RPMI8226 (cell line): ENCODE data around the gene OR6K3.
"Not testable (repeated sequence)": the region's sequence is repeated elsewhere in the genome, so short reads cannot be mapped to it uniquely, and the experiment has no call there.

ENCODE experiments used
- DNase-seq: peaks from one replicate; pipeline ENCODE4 v3.0.0-alpha.2; 2015

The OR6K3 gene, protein sequence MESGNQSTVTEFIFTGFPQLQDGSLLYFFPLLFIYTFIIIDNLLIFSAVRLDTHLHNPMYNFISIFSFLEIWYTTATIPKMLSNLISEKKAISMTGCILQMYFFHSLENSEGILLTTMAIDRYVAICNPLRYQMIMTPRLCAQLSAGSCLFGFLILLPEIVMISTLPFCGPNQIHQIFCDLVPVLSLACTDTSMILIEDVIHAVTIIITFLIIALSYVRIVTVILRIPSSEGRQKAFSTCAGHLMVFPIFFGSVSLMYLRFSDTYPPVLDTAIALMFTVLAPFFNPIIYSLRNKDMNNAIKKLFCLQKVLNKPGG

DNA sequence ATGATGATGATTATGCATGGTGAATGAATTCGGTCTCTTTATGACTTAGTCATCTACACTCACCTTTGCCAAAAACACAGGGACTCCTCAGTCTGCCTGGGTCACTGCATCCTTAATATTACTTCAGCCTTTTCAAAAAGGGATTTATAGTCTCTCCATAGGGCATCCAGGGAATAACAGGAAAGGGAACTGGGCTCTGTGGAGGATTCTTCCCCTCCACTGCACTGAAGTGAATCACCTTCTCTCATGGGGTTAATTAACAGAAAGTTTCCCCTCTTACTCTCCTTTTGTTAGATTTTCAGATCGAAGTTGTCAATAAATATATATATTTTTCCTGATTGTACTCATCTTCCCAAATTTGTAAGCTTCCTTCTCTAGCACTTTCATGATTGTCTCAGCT is at the start of gene OR6K3:
Gene OR6K3, minus strand, starts transcription at position 101 of the 400 bp plus-strand sequence. CDS start 2,605 bp downstream, outside the sequence.
- DNase-seq: no peak

DNA sequence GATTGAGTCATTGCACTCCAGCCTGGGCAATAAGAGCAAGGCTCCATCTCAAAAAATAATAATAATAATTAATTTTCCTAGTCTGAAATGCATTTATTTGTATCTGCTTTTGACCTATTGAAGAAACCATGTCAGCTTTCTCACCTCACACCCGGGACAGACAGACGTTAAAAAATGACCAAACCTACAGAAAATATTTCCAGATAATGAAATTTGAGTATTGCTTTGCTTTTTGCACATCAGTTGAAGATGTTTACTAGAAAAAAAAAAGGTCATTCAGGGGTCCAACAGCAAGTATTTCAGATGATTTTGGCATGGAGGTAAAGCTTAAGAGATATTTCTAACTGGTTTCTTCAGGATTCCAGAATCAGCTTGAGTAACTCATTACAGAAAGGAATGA is 33.9 kb upstream of the OR6K3 start, which contains the start of gene OR6K6:
Gene OR6K6, plus strand, starts transcription at position 301 of the 400 bp plus-strand sequence. CDS start 168 bp downstream, outside the sequence.
- DNase-seq: no peak

DNA sequence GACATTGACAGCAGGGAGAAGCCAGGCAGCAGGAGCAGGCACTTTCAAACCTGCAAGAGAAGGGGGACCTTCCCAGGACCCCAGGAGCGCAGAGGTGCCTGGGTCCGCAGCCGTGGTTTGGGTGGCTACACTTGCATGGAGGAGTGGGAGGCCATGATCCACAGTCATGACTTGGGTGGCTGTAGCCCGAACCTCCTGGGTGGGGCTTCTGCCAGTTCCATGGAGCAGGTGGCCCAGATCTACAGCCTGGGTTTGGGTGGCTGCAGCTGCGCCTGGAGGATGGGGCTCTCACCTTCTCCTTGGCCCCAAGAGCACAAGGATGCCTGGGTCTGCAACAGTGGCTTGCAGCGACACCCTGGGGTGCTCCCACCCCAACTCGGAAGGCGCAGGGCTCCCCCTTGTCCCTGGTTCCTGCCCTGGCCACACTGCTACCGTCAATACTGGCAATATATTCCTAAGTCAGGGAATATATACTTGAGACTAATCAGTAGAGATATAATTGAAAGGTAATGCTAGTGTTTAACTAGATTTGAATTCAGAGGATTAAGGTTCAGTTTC is 31.7 kb upstream of the OR6K3 start:
- DNase-seq: no peak

DNA sequence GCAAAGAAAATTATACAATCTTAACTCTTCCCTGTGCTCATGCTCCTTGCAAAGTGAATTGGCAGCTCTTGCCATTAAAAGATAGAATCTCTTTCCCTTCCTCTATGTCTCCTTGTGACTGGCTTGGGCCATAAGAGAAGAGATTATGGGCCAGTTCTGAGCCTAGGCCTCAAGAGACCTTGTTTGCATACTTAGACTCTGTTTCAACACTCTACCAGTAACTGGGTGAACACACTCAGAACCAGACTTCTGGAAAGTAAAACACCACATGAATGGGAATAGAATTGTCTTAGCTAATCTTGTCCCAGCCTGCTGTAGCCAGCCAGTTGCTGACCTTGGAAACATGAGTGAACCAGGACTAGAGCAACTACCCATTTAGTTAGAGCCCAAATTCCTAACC is 15.3 kb upstream of the OR6K3 start:
- no peak for DNase-seq

DNA sequence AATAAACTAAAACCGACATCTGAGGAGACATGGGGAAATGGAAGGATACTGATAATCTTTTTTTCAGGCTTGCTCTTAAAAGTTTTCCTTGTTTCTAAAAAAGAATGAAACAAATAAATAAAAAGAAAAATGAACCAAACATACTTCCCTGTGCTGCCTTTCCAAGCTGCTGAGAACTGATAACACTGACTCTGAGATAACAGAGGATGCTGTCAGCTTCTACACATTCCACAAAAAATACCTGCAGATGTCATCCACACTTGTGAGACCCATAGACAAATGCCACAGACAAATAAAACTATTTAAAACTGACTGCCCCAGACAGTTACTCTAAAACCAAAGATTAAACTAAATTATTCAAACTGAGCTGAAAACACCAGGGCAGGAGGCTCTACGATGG is 12.0 kb upstream of the OR6K3 start:
- no peak for DNase-seq

DNA sequence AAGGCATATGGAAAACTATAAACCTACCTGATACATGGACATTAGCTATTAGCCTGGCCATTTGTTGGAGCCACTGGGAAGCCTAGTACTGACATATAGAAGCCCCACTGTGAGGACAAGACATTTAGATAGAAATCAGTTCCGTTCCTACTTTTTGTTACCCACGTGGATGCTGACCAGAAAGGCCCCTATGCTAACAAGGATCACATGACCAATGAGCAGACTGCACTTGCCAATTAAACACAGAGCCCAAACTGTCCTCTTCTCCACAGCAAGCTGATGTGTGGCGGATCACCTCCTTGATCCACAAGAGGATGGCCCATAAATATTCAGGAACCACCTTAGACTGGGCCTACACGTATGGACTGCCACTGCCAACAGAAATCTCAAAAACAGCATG is 11.2 kb upstream of the OR6K3 start:
- no peak for DNase-seq

DNA sequence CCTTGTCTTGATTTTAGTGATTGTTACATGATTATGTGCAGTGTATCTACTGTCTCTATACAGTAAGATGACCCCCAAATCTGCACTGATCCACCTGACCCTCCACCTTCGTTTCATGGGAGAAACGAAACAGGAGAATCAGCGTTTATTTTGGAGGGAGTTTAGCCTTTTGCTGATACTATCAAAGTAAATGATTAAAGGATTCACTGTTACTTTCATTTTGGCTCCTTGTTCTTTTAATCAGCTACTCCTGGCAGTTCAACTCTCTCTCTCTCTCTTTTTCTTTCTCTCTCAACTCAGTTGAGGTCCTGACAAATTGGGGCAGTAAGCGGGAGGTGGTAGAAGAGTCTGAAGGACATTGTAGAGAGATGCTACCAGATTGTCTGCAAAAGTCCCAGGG is 9.9 kb upstream of the OR6K3 start:
- no peak for DNase-seq

DNA sequence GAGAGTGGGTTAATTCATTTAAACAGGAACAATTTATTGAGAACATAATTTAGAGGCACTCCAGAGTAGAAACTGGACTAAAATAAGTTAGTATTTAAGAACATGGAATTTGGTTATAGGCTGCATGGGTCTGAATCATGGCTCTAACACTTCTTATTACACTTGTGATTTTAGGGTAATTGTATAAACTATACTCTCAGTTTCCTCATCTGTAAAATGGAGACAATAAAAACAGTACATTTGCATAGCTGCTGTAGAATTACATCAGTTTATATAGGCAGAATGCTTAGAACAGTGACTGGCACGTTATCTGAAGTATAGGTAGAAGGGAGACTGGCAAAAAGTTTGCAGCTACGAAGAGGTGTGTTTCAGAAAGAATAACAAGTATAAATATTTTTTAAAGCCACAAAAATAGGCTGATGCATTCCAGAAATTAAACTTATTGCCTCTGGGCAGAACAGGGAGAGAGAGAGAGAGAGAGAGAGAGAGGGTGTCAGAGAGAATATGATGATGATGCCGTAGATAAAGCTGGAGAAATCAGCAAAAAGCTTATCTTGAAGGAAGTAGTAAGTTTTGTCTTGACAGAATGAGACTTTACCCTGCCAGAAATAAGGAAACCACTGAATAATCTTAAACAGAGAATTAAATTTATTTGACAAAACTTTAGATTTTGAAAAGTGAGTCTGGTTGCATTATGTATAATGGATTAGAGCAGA is 8.1 kb upstream of the OR6K3 start:
- DNase-seq: no peak

DNA sequence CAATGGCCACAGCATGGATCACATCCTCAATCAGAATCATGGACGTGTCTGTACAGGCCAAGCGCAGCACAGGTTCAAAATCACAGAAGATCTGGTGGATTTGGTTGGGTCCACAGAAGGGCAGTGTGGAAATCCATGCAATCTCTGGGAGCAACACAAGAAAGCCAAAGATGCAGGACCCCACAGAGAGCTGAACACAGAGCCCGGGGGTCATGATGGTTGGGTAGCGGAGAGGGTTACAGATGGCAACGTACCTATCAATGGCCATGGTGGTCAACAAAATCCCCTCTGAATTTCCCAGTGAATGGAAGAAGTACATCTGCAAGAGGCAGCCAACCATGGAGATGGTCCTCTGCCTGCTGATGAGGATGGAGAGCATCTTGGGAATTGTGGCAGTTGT is 3.9 kb upstream of the OR6K3 start:
- DNase-seq: no peak

DNA sequence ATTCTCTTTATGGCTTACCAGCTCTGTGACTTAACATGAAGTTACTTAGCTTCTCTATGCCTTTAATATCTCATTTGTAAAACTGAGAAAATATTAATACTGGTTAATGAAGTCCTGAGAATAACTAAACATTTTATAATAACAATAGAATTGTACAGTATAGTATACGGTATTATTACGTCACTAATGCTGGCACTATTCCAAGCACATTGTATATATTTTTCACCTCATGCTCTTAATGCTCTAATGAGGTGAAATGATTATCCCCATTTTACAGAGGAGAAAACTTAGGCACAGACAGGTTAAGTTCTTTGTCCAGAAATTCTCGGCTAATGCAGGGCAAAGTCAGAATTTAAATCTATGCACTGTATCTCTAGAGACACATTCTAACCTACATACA is 856 bp downstream of the OR6K3 start:
- no peak for DNase-seq

DNA sequence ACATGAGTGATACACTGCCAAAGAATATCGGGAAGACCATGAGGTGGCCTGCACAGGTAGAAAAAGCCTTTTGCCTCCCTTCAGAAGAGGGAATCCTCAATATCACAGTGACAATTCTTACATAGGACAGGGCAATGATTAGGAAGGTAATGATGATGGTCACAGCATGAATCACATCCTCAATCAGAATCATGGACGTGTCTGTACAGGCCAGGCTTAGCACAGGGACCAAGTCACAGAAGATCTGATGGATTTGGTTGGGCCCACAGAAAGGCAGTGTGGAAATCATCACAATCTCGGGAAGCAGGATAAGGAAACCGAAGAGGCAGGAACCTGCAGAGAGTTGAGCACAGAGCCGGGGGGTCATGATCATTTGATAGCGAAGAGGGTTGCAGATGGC is 3.2 kb downstream of the OR6K3 start:
- no peak for DNase-seq

DNA sequence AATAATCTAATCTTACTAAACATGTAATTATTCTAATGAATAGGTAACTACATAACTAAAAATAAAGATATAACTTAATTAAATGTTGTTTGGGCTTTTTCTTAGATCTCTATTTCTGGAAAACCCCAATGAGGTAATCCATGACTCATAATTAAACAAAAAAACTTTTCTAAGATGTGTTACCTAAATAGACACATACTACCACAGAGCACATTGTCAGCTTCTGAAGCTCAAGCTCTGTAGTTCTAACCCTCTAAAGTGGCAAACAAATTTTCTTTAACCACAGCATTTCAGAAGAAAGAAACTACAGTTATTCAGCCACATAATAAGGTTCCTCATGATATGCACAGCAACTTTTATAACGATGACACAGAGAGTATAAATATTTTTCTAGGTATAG is 4.2 kb downstream of the OR6K3 start:
- DNase-seq: no peak

DNA sequence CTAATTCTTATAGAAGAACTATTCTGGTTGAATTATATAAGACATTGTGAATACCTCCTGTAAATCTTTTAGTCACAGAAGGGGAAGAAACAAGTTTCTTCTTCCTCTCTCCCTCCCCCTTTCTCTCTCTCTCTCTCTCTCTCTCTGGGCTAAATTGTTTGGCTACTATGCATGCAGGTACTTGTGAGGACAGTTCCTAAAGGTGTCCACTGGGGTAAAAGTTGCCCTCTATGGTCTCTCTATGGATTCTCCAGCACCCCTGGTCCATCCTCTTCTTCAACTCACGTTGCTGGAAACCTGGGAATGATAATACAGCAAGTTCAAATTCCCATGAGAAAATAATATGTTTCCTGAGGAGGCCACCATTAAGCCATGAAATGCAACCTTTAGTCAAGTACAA is 5.8 kb downstream of the OR6K3 start:
- DNase-seq: no peak

DNA sequence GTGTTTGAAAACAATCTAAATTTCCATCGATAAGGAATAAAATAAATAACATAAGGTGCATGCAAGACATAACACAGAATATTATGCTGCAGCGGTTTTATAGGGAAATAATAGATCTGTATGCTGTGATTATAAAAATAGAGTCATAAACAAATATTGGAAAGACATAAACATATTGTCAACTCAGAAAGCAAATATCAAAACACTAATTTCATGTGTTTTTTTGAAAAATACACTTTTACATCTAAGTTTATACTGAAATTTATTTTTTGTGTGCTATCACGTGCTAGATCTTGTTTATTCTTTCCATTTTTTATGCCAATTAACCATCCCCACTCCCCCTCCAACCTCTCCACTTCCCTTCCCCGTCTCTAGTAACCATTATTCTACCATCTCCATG is 9.4 kb downstream of the OR6K3 start:
- no peak for DNase-seq

DNA sequence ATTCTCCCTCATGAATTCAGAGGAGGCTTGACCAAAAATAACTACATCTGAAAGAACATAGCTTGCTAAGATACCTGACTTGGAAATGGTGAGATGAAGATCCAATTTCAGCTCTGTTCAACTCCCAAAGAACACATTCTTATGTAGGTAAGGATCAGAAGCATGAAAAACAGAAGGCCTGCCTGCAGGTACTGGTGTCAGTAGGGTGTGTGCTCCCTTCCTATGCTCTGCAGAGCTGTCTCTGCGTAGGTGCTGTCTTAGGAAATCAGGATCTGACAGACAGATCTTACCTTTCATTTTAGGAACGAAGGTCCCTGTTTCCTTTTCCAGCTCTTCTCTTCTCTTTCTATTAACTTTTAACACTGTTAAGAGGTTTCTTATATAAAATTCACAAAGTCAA is 14.4 kb downstream of the OR6K3 start:
- DNase-seq: no peak

DNA sequence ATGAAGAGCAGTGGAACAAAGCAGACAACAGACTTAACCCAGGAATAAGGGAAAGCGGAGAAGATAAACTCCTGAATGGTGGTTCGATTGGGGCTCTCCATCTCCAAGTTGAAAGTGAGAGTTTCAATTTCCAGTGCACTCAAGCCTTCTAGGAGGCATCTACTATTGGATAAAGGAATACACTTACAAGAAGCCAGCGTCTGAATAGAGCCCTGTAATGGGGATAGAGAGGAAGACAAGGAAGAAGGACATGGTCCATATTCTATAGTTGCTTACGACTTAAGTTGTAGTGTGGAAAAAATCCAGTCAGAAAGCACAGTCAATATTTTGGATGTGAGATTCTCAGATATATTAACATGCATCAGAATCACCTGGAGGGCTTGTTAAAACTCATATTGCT is 20.0 kb downstream of the OR6K3 start, which contains the start of gene OR6K2:
Gene OR6K2, minus strand, starts transcription at position 101 of the 400 bp plus-strand sequence. Its CDS starts 0 bp downstream, at position 101.
- no peak for DNase-seq

DNA sequence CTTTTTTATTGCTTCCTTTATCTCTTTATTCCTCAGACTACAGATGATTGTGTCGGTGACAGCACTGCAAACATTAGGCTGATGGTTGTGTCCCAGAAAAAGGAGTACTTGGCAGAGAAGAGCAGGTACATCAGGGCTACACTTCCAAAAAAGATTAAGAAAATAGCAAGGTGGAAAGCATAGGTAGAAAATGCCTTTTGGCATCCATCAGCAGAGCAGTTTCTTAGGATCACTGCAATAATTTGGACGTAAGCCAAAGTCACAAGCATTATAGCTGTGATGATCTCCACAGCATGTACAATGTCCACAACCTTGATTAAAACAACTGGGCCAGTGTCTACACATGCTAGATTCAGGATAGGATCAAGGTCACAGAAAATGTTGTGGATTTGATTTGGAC is 25.9 kb downstream of the OR6K3 start:
- DNase-seq: no peak

DNA sequence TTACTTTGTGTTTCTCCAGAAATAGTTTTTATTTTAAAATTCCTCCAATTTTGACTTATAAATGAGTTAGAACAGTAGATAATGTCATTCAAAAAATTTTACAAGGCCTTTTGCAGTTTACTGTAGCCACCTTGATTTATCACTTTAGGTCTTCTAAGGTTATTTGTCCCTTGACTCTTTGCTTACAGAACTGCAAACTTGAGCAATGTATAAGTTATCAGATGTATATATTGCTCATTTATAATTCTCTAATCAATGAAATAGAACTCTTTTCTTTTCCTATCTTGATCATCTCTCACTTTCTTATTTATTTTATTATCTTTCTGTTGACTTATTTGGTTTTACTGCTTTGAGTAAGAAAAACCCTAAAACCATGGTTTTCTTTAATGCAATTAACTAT is 28.2 kb downstream of the OR6K3 start:
- DNase-seq: no peak

DNA sequence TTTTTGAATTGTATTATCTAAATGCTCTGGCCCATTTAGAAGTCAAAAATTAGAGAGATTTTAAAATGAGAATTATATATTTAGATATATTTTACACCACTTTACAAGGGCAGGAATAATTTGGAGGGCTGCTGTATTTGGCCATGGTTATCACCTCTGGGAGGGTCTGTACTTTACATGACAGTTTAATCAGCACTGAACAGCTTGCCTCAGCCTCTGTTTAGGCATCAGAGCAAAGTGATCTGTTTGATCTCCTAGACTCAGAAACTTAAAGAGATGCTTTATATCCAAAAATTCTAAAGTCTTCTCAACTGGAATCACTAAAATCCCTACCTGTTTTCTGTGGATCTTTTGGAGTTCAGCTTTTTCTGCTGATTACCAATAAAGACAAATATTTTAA is 28.6 kb downstream of the OR6K3 start:
- DNase-seq: no peak

DNA sequence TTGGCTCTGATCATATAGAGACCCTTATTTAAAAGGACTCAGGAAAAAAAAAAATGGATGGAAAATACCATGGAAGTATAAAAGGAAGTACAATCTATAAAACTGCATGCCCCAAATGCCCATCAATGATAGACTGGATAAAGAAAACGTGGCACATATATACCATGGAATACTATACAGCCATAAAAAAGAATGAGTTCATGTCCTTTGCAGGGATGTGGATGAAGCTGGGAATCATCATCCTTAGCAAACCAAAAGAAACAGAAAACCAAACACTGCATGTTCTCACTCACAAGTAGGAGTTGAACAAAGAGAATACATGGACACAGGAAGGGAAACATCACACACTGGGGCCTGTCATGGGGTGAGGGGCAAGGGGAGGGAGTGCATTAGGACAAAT is 29.4 kb downstream of the OR6K3 start:
- DNase-seq: not testable (repeated sequence)

DNA sequence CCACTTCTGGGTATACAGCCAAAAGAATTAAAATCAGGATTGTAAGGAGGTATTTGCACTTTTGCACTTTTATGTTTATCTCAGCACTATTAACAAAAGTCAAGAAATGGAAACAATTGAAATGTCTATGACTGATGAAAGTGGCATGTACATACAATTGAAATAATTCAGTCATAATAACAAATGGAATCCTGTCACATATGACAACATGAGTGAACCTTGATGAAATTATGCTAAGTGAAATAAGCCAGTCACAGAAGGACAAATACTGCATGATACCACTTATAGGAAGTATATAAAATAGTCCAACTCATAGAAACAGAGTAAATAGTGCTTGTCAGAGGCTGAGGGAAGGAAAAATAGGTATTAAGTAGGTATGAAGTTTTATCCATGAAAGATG is 30.6 kb downstream of the OR6K3 start:
- no peak for DNase-seq

DNA sequence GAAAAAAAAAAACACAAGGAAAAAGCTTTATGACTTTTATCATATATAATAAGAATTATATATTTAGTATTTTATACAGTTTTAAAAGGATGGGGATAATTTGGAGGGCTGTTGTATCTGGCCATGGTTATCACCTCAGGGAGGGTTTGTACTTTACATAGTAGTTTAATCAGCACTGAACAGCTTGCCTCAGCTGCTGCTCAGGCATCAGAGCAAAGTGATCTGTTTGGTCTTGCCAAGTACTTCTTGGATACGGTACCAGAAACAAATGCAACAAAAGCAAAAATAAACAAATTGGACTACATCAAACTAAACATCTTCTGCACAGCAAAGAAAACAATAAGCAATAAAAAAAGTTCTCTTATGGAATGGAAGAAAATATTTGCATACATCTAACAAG is 31.4 kb downstream of the OR6K3 start:
- no peak for DNase-seq

DNA sequence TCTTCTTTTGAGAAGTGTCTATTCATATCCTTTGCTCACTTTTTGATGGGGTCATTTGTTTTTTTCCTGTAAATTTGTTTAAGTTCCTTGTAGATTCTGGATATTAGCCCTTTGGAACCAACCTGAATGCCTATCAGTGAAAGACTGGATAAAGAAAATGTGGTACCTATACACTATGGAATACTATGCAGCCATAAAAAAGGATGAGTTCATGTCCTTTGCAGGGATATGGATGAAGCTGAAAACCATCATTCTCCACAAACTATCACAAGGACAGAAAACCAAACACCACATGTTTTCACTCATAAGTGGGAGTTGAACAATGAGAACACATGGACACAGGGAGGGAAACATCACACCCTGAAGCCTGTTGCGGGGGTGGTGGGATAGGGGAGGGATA is 32.2 kb downstream of the OR6K3 start:
- not testable (repeated sequence) for DNase-seq

DNA sequence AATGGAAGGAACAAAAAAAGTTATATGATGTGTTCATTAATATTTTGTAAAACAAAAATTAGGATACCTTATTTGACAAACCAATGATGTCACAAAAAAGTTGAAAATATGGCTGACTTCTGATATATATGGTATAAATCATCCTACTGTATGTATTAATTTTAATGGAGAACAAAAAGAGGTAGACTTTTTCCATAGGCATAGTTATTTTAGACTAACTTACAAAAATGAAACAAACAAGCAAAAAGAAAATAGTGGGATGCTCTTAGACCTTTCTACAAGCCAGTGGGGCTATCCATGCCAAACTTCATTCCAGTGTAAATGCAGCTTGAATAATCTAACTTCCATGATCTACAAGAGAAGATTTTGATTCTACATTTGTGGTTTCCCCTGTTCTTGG is 33.5 kb downstream of the OR6K3 start:
- no peak for DNase-seq
